HEK293 (cell line): ENCODE results near the gene PTPRO.

Source experiments
- CTCF ChIA-PET: fragments of 350-600 bp; formaldehyde crosslinking; extraction: SDS; loops from one replicate; lab custom pipeline; 2021; ENCODE audit warnings: antibody characterized with exemption; lab: Yijun Ruan, JAX
- POLR2A ChIA-PET: fragments of 300-600 bp; formaldehyde crosslinking; extraction: SDS; loops from one replicate; lab custom pipeline; 2020; ENCODE audit warnings: antibody characterized with exemption, inconsistent platforms; lab: Yijun Ruan, JAX
- H3K27ac ChIP-seq: fragments of 200-500 bp; sonication (Bioruptor generic); 2 replicates; pipeline ENCODE4 v1.5.1; 2014; ENCODE audit warnings: low read depth, low read length, control low read depth, inconsistent platforms; ENCODE audit errors: extremely low read depth
- H3K36me3 ChIP-seq, 2 experiments: fragments of 200-500 bp in 1 of 2; sonication (Bioruptor generic) in 1 of 2; 1 replicate in 1 of 2; 2 replicates in 1 of 2; pipeline ENCODE4 v1.5.1; 2014 to 2017; ENCODE audit warnings: inconsistent platforms in 2 of 2, low read length in 2 of 2; ENCODE audit not compliant: control insufficient read depth in 2 of 2, insufficient read depth in 1 of 2
- H3K4me1 ChIP-seq: fragments of 200-500 bp; sonication (Bioruptor generic); 2 replicates; pipeline ENCODE4 v1.5.1; 2014; ENCODE audit warnings: mild to moderate bottlenecking, low read length, inconsistent platforms; ENCODE audit not compliant: control insufficient read depth, insufficient read depth
- H3K4me3 ChIP-seq: 2 replicates; pipeline ENCODE4 v1.5.1; 2011; ENCODE audit warnings: low read depth, mild to moderate bottlenecking, control low read depth, low read length, moderate library complexity
- H3K9me3 ChIP-seq: fragments of 200-500 bp; sonication (Bioruptor generic); 2 replicates; pipeline ENCODE4 v1.5.1; 2014; ENCODE audit warnings: low read depth, low read length, inconsistent platforms; ENCODE audit not compliant: control insufficient read depth, insufficient read depth
- EGR2 ChIP-seq: fragments of 450-650 bp; formaldehyde crosslinking; IDR thresholded peaks from 2 replicates; pipeline ENCODE4 v1.5.1; 2016; ENCODE audit warnings: low read depth, missing biosample characterization, missing genetic modification characterization
- KLF9 ChIP-seq: fragments of 450-650 bp; formaldehyde crosslinking; IDR thresholded peaks from 2 replicates; pipeline ENCODE4 v1.5.1; 2016; ENCODE audit warnings: missing biosample characterization, missing genetic modification characterization, low read depth
- MYNN ChIP-seq: fragments of 450-650 bp; formaldehyde crosslinking; IDR thresholded peaks from 2 replicates; pipeline ENCODE4 v1.5.1; 2016; ENCODE audit warnings: missing biosample characterization, missing genetic modification characterization, borderline replicate concordance
- SCRT2 ChIP-seq: fragments of 450-650 bp; formaldehyde crosslinking; IDR thresholded peaks from 2 replicates; pipeline ENCODE4 v1.5.1; 2016; ENCODE audit warnings: missing biosample characterization, missing genetic modification characterization
- WT1 ChIP-seq: fragments of 450-650 bp; formaldehyde crosslinking; IDR thresholded peaks from 2 replicates; pipeline ENCODE4 v1.5.1; 2016; ENCODE audit warnings: missing biosample characterization, missing genetic modification characterization
- ZBTB48 ChIP-seq: fragments of 450-650 bp; formaldehyde crosslinking; IDR thresholded peaks from 2 replicates; pipeline ENCODE4 v1.5.1; 2016; ENCODE audit warnings: missing biosample characterization, missing genetic modification characterization
- ZNF302 ChIP-seq: fragments of 450-650 bp; formaldehyde crosslinking; IDR thresholded peaks from 2 replicates; pipeline ENCODE4 v1.5.1; 2016; ENCODE audit warnings: missing biosample characterization, missing genetic modification characterization, low read depth
- ZNF473 ChIP-seq: fragments of 450-650 bp; formaldehyde crosslinking; IDR thresholded peaks from 2 replicates; pipeline ENCODE4 v1.5.1; 2017; ENCODE audit warnings: missing biosample characterization, missing genetic modification characterization
- ZNF48 ChIP-seq: fragments of 450-650 bp; formaldehyde crosslinking; IDR thresholded peaks from 2 replicates; pipeline ENCODE4 v1.5.1; 2016; ENCODE audit warnings: missing biosample characterization, missing genetic modification characterization
- ZNF510 ChIP-seq: fragments of 450-650 bp; formaldehyde crosslinking; IDR thresholded peaks from 2 replicates; pipeline ENCODE4 v1.5.1; 2018; ENCODE audit warnings: mild to moderate bottlenecking, missing genetic modification characterization, missing biosample characterization; ENCODE audit not compliant: insufficient replicate concordance
- ZNF529 ChIP-seq: fragments of 450-650 bp; formaldehyde crosslinking; IDR thresholded peaks from 2 replicates; pipeline ENCODE4 v1.5.1; 2017; ENCODE audit warnings: missing genetic modification characterization, missing biosample characterization; ENCODE audit not compliant: insufficient replicate concordance
- ZNF530 ChIP-seq: fragments of 450-650 bp; formaldehyde crosslinking; IDR thresholded peaks from 2 replicates; pipeline ENCODE4 v1.5.1; 2016; ENCODE audit warnings: low read depth, missing biosample characterization, missing genetic modification characterization
- ZNF544 ChIP-seq: fragments of 450-650 bp; formaldehyde crosslinking; IDR thresholded peaks from 2 replicates; pipeline ENCODE4 v1.5.0; 2017; ENCODE audit warnings: missing biosample characterization, missing genetic modification characterization
- ZNF548 ChIP-seq: fragments of 450-650 bp; formaldehyde crosslinking; IDR thresholded peaks from 2 replicates; pipeline ENCODE4 v1.5.1; 2016; ENCODE audit warnings: missing biosample characterization, missing genetic modification characterization
- ZNF670 ChIP-seq: fragments of 450-650 bp; formaldehyde crosslinking; IDR thresholded peaks from 2 replicates; pipeline ENCODE4 v1.5.1; 2016; ENCODE audit warnings: missing biosample characterization, missing genetic modification characterization, low read depth
- ZNF843 ChIP-seq: fragments of 450-650 bp; formaldehyde crosslinking; IDR thresholded peaks from 2 replicates; pipeline ENCODE4 v1.5.1; 2016; ENCODE audit warnings: missing biosample characterization, missing genetic modification characterization
- ZSCAN23 ChIP-seq: fragments of 450-650 bp; formaldehyde crosslinking; IDR thresholded peaks from 2 replicates; pipeline ENCODE4 v1.5.1; 2016; ENCODE audit warnings: missing biosample characterization, missing genetic modification characterization
- ZSCAN5A ChIP-seq: fragments of 450-650 bp; formaldehyde crosslinking; IDR thresholded peaks from 2 replicates; pipeline ENCODE4 v1.5.1; 2016; ENCODE audit warnings: missing biosample characterization, missing genetic modification characterization
- TF ChIP-seq, protein P1 (sequence below): fragments of 450-650 bp; IDR thresholded peaks from 2 replicates; pipeline ENCODE4 v1.5.1; 2018; ENCODE audit warnings: missing biosample characterization, mild to moderate bottlenecking, missing genetic modification characterization
- TF ChIP-seq, protein P2 (sequence below): fragments of 450-650 bp; formaldehyde crosslinking; IDR thresholded peaks from 2 replicates; pipeline ENCODE4 v1.5.1; 2017; ENCODE audit warnings: missing biosample characterization, missing genetic modification characterization

Gene PTPRO

DNA sequence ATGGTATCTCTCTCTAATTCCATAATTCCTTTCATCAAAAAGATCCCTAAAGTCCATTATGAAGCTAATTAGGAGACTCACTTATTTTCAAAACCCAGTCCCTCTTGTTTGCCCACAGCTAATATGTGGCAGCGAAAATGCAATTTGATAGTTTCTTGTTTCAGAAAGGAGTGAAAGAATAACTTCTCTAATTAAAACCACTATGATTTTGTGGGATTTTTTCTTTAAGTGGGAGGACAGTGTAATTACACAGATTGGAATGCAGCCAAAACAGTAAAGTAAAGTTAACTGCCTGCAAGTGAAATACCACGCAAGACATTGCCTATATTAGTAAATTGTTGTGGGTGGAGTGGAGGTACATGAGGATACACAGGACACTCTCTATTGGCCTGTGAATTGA, 50.0 kb downstream of the PTPRO start:
- ChIA-PET POLR2A (no interaction called here), CTCF (interaction anchor here (0.6 kb wide), 2 partner anchors 58 to 222 kb away, joined by 3 read pairs; no protein-coding TSS in a partner anchor)
- TF ChIP-seq, protein P1, sequence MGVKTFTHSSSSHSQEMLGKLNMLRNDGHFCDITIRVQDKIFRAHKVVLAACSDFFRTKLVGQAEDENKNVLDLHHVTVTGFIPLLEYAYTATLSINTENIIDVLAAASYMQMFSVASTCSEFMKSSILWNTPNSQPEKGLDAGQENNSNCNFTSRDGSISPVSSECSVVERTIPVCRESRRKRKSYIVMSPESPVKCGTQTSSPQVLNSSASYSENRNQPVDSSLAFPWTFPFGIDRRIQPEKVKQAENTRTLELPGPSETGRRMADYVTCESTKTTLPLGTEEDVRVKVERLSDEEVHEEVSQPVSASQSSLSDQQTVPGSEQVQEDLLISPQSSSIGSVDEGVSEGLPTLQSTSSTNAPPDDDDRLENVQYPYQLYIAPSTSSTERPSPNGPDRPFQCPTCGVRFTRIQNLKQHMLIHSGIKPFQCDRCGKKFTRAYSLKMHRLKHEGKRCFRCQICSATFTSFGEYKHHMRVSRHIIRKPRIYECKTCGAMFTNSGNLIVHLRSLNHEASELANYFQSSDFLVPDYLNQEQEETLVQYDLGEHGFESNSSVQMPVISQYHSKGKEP (tag by site-specific recombination): no peak
- TF ChIP-seq ZNF473 (tag by site-specific recombination): no peak
- TF ChIP-seq ZBTB48 (tag by site-specific recombination): no peak
- peak; percentile 96 for TF ChIP-seq WT1 (tag by site-specific recombination)
- Histone ChIP-seq H3K36me3 (no peaks in the 10 kb centered on the region), H3K4me1 (no peaks in the 10 kb centered on the region), H3K9me3 (peaks cover 3% of the 10 kb centered on the region), H3K27ac (no peak overlapping the region), H3K4me3 (no peak overlapping the region)

GRCh38 chr12:15387772-15388171, 65.5 kb downstream of the PTPRO start:
- H3K9me3 ChIP-seq: no peaks in the 10 kb centered on the region
- no peaks in the 10 kb centered on the region for H3K36me3 ChIP-seq
- ChIA-PET CTCF (no interaction called here), POLR2A (no interaction called here)
- no peak overlapping the region for H3K4me3 ChIP-seq
- H3K27ac ChIP-seq: no peak overlapping the region
- no peaks in the 10 kb centered on the region for H3K4me1 ChIP-seq
- no peak for TF ChIP-seq ZNF529 (tag by site-specific recombination)
- TF ChIP-seq MYNN: no peak
- no peak for TF ChIP-seq EGR2 (tag by site-specific recombination)
- no peak for TF ChIP-seq ZNF843
- no peak for TF ChIP-seq SCRT2 (tag by site-specific recombination)
- TF ChIP-seq KLF9 (tag by site-specific recombination): no peak
- no peak for TF ChIP-seq ZSCAN5A (tag by site-specific recombination)
- TF ChIP-seq, protein P2, sequence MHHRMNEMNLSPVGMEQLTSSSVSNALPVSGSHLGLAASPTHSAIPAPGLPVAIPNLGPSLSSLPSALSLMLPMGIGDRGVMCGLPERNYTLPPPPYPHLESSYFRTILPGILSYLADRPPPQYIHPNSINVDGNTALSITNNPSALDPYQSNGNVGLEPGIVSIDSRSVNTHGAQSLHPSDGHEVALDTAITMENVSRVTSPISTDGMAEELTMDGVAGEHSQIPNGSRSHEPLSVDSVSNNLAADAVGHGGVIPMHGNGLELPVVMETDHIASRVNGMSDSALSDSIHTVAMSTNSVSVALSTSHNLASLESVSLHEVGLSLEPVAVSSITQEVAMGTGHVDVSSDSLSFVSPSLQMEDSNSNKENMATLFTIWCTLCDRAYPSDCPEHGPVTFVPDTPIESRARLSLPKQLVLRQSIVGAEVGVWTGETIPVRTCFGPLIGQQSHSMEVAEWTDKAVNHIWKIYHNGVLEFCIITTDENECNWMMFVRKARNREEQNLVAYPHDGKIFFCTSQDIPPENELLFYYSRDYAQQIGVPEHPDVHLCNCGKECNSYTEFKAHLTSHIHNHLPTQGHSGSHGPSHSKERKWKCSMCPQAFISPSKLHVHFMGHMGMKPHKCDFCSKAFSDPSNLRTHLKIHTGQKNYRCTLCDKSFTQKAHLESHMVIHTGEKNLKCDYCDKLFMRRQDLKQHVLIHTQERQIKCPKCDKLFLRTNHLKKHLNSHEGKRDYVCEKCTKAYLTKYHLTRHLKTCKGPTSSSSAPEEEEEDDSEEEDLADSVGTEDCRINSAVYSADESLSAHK (tag by site-specific recombination): no peak
- no peak for TF ChIP-seq ZNF670 (tag by site-specific recombination)
- TF ChIP-seq ZNF48 (tag by site-specific recombination): no peak
- TF ChIP-seq ZNF302 (tag by site-specific recombination): no peak
- TF ChIP-seq ZSCAN23 (tag by site-specific recombination): no peak
- no peak for TF ChIP-seq ZNF548
- no peak for TF ChIP-seq ZNF510 (tag by site-specific recombination)
- no peak for TF ChIP-seq ZNF530 (tag by site-specific recombination)
- no peak for TF ChIP-seq ZNF544 (tag by site-specific recombination)
- TF ChIP-seq, all 188 proteins: peak for 0
